GM23248 (cell line): ENCODE data around the gene HELLS. TPM values are rescaled to one million over a fixed set of nuclear protein-coding genes. Genes with fewer than 3 reads are reported as not detected.
A peak's percentile ranks its signal among the peaks of the same experiment; 100 is the strongest.
"Not testable (repeated sequence)": the region's sequence is repeated elsewhere in the genome, so short reads cannot be mapped to it uniquely, and the experiment has no call there.

ENCODE experiments used
- DNase-seq: peaks from one replicate; pipeline ENCODE4 v3.0.0-alpha.2; 2015
- H2AFZ ChIP-seq: fragments of 200-600 bp; sonication (generic); 2 replicates; pipeline ENCODE4 v1.6.1; 2016; ENCODE audit warnings: antibody characterized with exemption
- H3F3A ChIP-seq: fragments of 200-600 bp; sonication (generic); 2 replicates; pipeline ENCODE4 v1.6.1; 2016; ENCODE audit warnings: mild to moderate bottlenecking, antibody characterized with exemption, mixed run types; ENCODE audit not compliant: insufficient read depth
- H3K27ac ChIP-seq: fragments of 200-600 bp; sonication (generic); 2 replicates; pipeline ENCODE4 v1.5.1; 2016; ENCODE audit warnings: mild to moderate bottlenecking
- H3K27me3 ChIP-seq: fragments of 200-600 bp; sonication (generic); replicated peaks from 2 replicates; pipeline ENCODE4 v1.6.1; 2016; ENCODE audit warnings: mild to moderate bottlenecking; ENCODE audit not compliant: insufficient read depth
- H3K36me3 ChIP-seq: fragments of 200-600 bp; sonication (generic); 2 replicates; pipeline ENCODE4 v1.6.1; 2016; ENCODE audit warnings: low read depth, mild to moderate bottlenecking
- H3K4me1 ChIP-seq: fragments of 200-600 bp; sonication (generic); 2 replicates; pipeline ENCODE4 v1.6.1; 2016; ENCODE audit warnings: mild to moderate bottlenecking; ENCODE audit not compliant: insufficient read depth
- H3K4me2 ChIP-seq: fragments of 200-600 bp; sonication (generic); one replicate; pipeline ENCODE4 v1.6.1; 2016; ENCODE audit warnings: mild to moderate bottlenecking; ENCODE audit not compliant: unreplicated experiment
- H3K4me3 ChIP-seq: fragments of 200-600 bp; sonication (generic); 2 replicates; pipeline ENCODE4 v1.5.1; 2016; ENCODE audit warnings: mild to moderate bottlenecking
- H3K79me2 ChIP-seq: fragments of 200-600 bp; sonication (generic); 2 replicates; pipeline ENCODE4 v1.6.1; 2016; ENCODE audit warnings: mild to moderate bottlenecking; ENCODE audit not compliant: insufficient read depth
- H3K9ac ChIP-seq: fragments of 200-600 bp; sonication (generic); 2 replicates; pipeline ENCODE4 v1.6.1; 2016; ENCODE audit warnings: mild to moderate bottlenecking
- H3K9me2 ChIP-seq: fragments of 200-600 bp; sonication (generic); 2 replicates; pipeline ENCODE4 v1.6.1; 2016; ENCODE audit warnings: mixed run types, mild to moderate bottlenecking, moderate library complexity; ENCODE audit not compliant: insufficient read depth
- H3K9me3 ChIP-seq: fragments of 200-600 bp; sonication (generic); one replicate; pipeline ENCODE4 v1.6.1; 2017; ENCODE audit warnings: low read depth
- H4K20me1 ChIP-seq: fragments of 200-600 bp; sonication (generic); 2 replicates; pipeline ENCODE4 v1.6.0; 2016; ENCODE audit not compliant: insufficient read depth
- EZH2 ChIP-seq: fragments of 200-600 bp; sonication (generic); IDR thresholded peaks from 2 replicates; pipeline ENCODE4 v1.6.1; 2018; ENCODE audit warnings: antibody characterized with exemption, mild to moderate bottlenecking; ENCODE audit not compliant: insufficient read depth, poor library complexity, severe bottlenecking
- EZH2phosphoT487 ChIP-seq: fragments of 200-600 bp; sonication (generic); IDR thresholded peaks from 2 replicates; pipeline ENCODE4 v1.6.1; 2018; ENCODE audit warnings: antibody characterized with exemption, moderate library complexity, mild to moderate bottlenecking, low read depth; ENCODE audit not compliant: insufficient read depth
- WGBS, 2 experiments: methylation state at CpG; one replicate each; pipeline ENCODE4 v1.1.6; 2015 to 2017; ENCODE audit warnings: low lambda C conversion rate in 2 of 2, low coverage in 1 of 2; ENCODE audit errors: missing lambda C conversion rate in 2 of 2; 5-methylcytosine and 5-hydroxymethylcytosine counted together
- in situ Hi-C: fragments of 300-500 bp; cut with MboI; formaldehyde crosslinking; loops from 2 replicates; pipeline ENCODE4 v1.15.0; 2020
- polyA plus RNA-seq: library from polyadenylated mRNA; unstranded; fragments of >200 nt; fragmentation: Nextera tagmentation; extraction: Ambion mirVana; gene quantifications from 2 replicates; pipeline ENCODE4 v1.2.1, GENCODE V29; 2016
- total RNA-seq: library from RNA; depleted of rRNA; stranded (reverse); fragments of >200 nt; shearing (Covaris generic); gene quantifications from 2 replicates; pipeline ENCODE4 v1.2.3, GENCODE V29; 2014

Gene HELLS
- total and polyA plus RNA-seq, 2 experiments from 2014 or later = 20.3 to 32.3 TPM

GRCh38 chr10:94521276-94522250 is 24.0 kb upstream of the HELLS start:
- Histone ChIP-seq H3K27ac (no peak overlapping the region), H4K20me1 (no peaks in the 10 kb centered on the region), H3K79me2 (no peaks in the 10 kb centered on the region), H3F3A (no peaks in the 10 kb centered on the region), H3K36me3 (0 out of 2 replicates have a peak, but pooled peaks cover 6% of the 10 kb centered on the region), H3K27me3 (no peaks in the 10 kb centered on the region), H3K4me1 (no peaks in the 10 kb centered on the region), H3K4me3 (no peak overlapping the region), H2AFZ (no peak overlapping the region), H3K4me2 (no peak overlapping the region), H3K9ac (no peak overlapping the region), H3K9me3 (no peaks in the 10 kb centered on the region), H3K9me2 (no peaks in the 10 kb centered on the region)
- in situ Hi-C loops = no loop called here
- TF ChIP-seq EZH2phosphoT487 (no peak), EZH2 (no peak)
- no peak for DNase-seq
- WGBS, 2 experiments = 81% methylated on average over 5 of the region's 5 CpGs

- no peaks in the 10 kb centered on the region for H3F3A ChIP-seq
- no peaks in the 10 kb centered on the region for H3K9me3 ChIP-seq
- no peak overlapping the region for H2AFZ ChIP-seq
- WGBS, 2 experiments = 96 to 99% methylated on average over 7 of the region's 7 CpGs
- in situ Hi-C loops = no loop called here
- no peak overlapping the region for H3K4me2 ChIP-seq
- H3K4me1 ChIP-seq = no peaks in the 10 kb centered on the region
- no peak overlapping the region for H3K4me3 ChIP-seq
- no peaks in the 10 kb centered on the region for H3K27me3 ChIP-seq
- H3K9me2 ChIP-seq = no peaks in the 10 kb centered on the region
- no peak for TF ChIP-seq EZH2phosphoT487
- no peak for TF ChIP-seq EZH2
- H4K20me1 ChIP-seq = no peaks in the 10 kb centered on the region
- H3K9ac ChIP-seq = no peak overlapping the region
- no peak overlapping the region for H3K27ac ChIP-seq
- peak; percentile 23 for DNase-seq
- 0 out of 2 replicates have a peak, but pooled peaks cover 6% of the 10 kb centered on the region for H3K36me3 ChIP-seq
- no peaks in the 10 kb centered on the region for H3K79me2 ChIP-seq
Observed at GRCh38 chr10:94524146-94524545, 21.4 kb upstream of the HELLS start.

GRCh38 chr10:94524711-94525110 is 20.9 kb upstream of the HELLS start:
- H3K27ac ChIP-seq = no peak overlapping the region
- 96% methylated on average over 5 of the region's 5 CpGs for WGBS, 2 experiments
- in situ Hi-C loops = no loop called here

GRCh38 chr10:94531550-94531949 is 14.0 kb upstream of the HELLS start:
- H3K4me2 ChIP-seq, DNase-seq, H3K9me2 ChIP-seq, in situ Hi-C loops, H3K9me3 ChIP-seq, H3K4me1 ChIP-seq, H2AFZ ChIP-seq, H3F3A ChIP-seq, H3K9ac ChIP-seq, H3K79me2 ChIP-seq, H3K4me3 ChIP-seq, H4K20me1 ChIP-seq, H3K27me3 ChIP-seq, H3K27ac ChIP-seq: not testable (repeated sequence)
- H3K36me3 ChIP-seq = peaks cover 17% of the 10 kb centered on the region

More at GRCh38 chr10:94524711-94525110, 20.9 kb upstream of the HELLS start:
- H2AFZ ChIP-seq = no peak overlapping the region
- H3F3A ChIP-seq = no peaks in the 10 kb centered on the region
- H3K4me3 ChIP-seq = no peak overlapping the region
- no peak for TF ChIP-seq EZH2phosphoT487
- no peak for TF ChIP-seq EZH2
- no peak overlapping the region for H3K9ac ChIP-seq
- DNase-seq = no peak
- no peaks in the 10 kb centered on the region for H3K79me2 ChIP-seq
- H3K9me3 ChIP-seq = no peaks in the 10 kb centered on the region
- no peaks in the 10 kb centered on the region for H3K9me2 ChIP-seq
- H3K36me3 ChIP-seq = 0 out of 2 replicates have a peak, but pooled peaks cover 6% of the 10 kb centered on the region
- H3K4me1 ChIP-seq = no peaks in the 10 kb centered on the region
- H3K4me2 ChIP-seq = no peak overlapping the region
- H3K27me3 ChIP-seq = no peaks in the 10 kb centered on the region
- H4K20me1 ChIP-seq = no peaks in the 10 kb centered on the region
